HUDEP-2 (cell line): Measurements from ENCODE around the gene TMEM54.

Experiments used
- DNase-seq, 76 experiments: peaks; one replicate each; lab custom pipeline; 2025; ENCODE audit not compliant: unreplicated experiment in 76 of 76; lab: John Stamatoyannopoulos, UW

The TMEM54 gene, protein sequence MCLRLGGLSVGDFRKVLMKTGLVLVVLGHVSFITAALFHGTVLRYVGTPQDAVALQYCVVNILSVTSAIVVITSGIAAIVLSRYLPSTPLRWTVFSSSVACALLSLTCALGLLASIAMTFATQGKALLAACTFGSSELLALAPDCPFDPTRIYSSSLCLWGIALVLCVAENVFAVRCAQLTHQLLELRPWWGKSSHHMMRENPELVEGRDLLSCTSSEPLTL

DNA sequence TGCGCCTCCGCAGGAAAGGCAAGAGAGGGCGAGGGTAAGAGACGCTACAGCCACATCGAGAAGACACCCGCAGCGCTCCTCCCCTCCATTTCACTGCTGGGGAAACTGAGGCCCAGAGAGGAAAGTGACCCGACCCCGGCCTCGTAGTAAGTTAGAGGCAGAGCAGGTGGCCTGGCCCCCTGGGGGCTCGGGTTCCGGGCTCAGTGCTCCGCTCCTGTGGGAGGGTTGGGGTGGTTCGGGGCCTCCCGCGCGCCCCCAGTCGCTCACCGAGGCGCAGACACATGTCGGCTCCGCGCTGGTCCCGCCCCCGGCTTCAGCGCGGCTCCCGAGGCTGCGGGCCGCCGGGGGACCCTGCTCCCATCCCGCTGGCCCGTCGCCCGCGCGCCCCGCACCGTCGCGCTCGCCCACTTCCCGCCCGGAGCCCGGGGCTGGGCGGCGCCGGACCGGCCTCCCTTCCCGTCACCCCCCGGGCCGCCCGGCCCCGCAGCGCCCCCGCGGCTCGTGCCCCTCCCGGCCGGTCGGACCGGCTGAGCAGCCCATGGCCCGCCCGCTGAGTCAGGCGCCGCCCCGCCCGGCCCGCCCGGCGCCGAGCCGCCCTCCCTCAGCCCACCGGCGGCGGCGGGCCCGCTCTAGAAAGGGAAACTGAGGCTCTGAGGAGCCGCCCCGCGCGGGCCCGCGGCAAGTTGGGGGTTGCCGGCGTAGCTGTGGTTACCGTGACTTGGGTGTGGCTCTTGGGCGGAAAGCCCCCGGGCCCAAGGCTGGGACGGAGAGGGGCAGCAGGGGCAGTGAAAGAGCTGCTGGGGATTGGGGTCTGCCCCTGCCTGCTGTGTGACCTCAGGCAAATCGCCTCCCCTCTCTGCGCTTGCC lies at the start of gene TMEM54:
Gene TMEM54 (minus strand): TSS at position 434 of the 867 bp plus-strand sequence. CDS start 151 bp downstream, at position 283.
- peak in 1 of 76 experiments; percentile 33 for DNase-seq

DNA sequence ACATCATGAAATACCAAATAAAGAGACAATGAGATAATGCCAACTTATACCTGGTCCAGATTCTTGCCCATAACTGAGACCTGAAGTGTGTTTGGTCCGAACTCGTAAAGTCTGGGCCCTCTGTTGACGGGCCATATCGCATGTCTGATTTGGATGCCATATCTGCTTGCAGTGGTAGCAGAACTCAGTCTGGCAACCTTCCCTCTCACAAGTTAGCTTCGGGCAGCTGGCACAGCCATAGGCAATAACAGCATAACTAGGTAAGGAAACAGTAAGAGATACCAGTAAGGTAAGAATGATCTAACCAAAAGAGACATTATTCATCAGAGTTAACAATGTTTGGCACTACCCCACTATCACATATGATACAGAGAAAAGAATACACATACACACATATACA lies 48.3 kb upstream of the TMEM54 start:
- no peak for DNase-seq

DNA sequence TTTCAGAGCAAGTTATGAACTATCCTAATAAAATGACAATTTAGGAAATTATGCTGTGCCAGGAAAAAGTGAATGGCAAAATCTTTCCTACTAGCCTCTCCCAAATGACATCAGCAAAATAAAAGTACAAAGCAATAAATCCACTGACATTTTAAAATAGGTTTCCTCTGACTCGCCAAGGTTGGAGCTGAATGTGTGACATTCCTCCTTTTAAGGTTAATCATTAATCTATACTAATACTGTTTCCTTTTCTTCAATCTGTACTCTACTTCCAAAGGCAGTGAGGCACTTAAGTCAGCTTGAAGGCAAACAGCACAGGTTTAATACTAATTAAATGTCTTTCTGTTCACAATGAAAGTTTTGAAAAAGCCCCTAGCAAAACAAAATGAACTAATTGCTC lies 47.7 kb upstream of the TMEM54 start:
- DNase-seq, result no peak

DNA sequence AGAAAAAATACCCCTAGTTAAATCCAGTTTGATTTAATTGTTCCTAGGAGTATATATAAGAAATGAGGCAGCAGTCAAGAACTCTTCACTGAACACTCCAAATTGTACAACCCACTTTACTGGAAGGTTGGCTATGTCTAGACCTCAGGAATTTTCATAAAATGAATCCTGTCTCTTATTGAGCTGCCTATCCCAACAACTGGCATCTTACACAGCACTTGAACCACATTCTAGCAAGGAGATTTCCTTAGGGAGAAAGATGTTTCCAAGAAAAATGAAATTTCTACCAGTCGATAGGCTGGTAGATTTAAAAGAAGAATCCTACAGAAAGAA lies 47.2 kb upstream of the TMEM54 start:
- no peak for DNase-seq

DNA sequence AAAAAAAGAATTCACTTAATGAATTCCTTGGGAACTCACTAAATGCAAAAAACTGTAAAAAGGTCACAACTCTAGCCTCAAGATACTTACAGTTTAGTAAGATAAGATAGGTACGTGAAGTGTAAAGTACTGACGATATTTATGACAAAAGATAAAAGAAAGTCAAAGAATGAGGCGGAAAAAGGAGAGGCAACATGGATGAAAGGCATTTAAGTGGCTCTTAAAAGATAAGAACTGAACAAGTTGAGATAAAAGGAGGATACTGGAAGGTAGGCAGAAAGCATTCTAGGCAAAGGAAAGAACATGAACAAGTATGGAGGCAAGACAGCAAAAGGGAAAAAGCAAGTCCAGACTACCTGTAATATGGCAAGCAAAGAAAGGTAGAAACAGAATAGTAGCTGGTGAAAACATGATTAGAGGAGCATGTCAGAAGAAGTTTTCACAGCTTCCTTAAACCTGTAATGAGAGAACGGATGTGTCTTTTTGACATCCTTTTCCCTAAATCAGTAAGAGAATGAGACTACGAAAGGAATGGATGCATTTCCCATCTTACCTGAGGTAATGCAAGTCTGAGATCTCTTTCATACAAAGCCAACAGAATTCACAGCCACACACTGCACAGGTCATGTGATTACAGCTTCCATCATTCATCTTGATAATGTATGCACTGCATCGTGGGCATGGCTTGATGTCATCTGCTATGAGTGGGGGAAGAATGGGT lies 46.6 kb upstream of the TMEM54 start:
- DNase-seq, result no peak

DNA sequence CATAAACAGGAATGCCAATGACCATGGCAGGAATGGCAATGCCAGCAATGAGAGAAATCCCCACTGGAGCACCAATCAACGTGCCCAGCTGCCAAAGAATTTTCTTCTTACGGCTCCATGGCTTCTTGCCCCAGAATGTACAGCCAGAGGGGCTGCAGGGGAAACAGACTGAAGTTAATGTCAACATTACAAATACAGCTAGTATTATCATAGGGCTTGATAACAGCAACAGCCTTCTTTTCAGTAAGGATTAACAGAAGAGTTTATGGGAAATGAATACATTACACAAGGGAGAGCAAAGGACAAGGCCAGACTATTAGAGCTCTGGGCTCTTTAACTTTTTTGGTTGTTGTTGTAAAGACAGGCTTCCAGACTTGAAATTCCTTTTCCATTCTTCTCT lies 45.2 kb upstream of the TMEM54 start:
- DNase-seq, result no peak

DNA sequence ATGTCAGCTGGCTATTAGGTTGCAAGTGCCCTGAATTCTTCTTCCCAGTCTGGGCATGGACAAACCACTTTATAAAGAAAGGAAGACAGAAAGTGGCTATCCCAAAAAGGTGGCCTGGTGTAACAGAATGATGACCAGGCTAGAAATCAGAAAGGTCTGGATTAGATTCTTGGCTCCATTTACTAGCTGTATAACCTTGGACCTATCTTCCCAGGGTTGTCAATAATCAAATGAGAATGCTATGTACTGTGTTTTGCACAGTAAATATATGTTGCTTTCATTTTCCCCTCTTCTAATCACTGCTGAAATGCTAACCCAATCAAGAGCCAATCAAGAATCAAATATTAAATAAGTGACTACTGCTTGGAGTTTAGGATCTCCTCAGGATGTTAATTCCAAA lies 43.0 kb upstream of the TMEM54 start:
- DNase-seq, result no peak

DNA sequence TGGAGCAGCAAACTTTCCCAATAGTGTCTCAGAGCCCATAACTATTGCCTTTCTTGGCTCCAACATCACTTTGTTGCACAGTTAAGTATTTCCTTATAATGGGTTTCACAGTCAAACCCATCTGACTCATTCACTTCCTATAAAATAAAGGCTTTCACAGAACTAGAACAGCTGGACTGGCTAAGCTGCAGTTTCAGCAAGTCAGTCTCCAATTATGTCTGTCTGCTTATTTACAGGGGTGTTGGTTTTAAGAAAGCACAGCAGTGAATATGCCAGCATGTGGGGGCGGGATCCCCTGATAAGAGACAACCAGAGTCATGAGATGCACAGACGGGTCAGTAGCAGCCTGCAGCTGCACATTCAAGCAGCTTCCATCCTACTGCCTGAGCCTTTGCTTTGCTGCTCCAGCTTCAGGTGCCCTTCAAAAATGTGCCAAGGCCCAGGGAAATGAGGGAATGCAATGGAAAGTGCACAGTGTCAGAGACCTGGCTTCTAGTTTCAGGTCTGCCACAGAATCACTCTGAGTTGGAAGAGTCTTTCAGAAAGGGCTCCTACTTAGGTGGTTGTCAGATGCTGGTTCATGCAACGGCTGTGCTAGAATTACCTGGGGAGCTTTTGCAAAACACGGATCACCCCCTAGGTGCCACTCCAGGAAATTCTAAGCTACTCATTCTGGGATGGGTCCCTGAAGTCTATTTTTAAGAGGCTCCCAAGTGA lies 38.6 kb upstream of the TMEM54 start:
- peak in 68 of 76 experiments; percentile 11 to 73 (median 56) for DNase-seq

DNA sequence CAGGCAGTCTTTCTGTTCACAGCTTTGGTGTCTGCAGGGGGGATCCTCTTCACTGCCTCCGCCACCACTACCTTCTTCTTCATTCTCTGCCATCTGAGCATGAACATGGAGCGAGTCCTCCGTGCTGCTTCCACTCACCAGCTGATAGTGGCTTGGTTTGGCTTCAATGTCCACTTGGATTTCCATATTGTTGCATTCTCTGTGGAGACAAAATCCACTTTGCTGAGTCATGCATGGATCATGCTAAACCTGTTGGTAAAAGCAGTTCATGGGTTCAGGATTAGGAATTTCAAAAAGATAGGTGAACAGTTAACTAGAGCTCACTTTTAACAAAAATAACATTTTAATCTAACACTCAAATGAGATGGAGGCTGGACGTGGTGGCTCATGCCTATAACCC lies 35.9 kb upstream of the TMEM54 start:
- DNase-seq, result no peak

DNA sequence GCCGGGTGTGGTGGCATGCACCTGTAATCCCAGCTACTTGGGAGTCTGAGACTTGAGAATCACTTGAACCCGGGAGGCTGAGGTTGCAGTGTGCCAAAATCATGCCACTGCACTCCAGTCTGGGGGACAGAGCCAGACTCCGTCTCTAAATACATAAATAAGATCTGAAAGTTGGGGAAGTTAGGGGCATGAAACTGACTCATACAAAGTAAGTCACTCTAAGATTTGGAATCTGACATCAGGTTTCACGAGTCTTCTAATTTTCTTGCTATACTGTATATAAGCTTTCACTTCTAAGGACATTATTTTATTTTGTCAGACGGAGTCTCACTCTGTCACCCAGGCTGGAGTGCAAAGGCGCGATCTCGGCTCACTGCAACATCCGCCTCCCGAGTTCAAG lies 33.3 kb upstream of the TMEM54 start:
- DNase-seq, result no peak

DNA sequence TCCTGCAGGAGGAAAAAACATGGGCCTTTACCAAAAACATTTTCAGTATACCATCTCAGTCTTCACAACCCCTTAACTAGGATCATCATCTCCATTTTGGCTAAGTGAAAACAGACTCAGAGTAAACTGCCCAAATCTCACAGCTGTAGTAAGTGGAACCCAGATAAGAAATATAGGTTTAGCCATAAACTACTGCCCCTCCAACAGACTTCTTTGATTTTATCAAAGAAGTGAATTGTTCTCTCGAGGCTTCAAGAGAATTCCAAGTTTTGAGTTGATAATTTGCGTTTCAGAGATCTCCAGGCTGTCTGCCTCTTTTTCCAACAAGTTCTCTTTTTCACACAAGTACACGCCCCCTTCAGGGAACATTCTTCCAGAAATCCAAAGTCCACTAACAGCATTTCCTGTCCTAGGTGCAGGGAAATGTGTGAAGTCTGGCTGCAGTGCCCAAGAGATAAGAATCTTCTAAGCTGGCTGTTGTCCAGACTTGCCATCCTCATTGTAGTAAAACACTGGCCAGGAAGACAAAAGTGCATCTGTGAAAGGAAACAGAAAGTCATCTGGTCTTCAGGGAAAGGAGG lies 32.6 kb upstream of the TMEM54 start:
- DNase-seq, result peak in 10 of 76 experiments; percentile 5 to 25 (median 14)

DNA sequence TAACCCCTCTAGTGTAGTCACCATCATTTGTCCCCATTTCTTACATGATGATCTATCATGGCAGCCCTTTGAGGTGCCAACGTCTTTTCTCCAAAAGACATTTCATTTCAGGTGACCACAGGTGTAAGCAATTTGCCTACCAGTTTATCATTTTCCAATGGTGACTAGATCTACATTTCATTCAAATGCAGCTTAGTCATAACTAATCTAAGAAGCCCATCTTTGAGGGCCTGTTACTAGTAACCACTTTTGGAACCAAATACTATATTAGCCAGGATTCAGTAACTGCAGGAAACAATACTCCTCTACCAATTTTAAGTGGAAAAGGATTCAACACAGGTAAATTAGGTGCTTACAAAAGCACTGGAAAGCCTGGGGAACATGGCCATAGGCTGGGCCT lies 30.6 kb upstream of the TMEM54 start:
- DNase-seq, result no peak

DNA sequence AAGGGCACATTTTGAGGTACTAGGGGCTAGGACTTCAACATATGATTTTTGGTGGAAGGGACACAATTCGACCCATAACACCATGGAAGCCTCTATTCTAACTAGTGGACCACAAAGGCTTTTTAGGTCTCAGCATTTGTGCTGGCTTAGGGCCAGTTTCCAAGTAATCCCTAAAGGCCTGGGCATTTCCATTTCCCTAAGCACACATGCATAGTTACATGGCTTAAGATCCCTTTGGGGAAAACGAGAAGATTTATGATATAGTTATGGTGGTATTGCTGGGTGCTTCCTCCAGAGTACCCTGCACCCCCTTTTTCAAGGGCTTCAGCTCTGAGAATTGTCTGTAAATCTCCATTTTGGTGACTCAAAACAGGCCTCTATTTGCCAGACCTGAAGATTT lies 28.2 kb upstream of the TMEM54 start:
- DNase-seq, result no peak

DNA sequence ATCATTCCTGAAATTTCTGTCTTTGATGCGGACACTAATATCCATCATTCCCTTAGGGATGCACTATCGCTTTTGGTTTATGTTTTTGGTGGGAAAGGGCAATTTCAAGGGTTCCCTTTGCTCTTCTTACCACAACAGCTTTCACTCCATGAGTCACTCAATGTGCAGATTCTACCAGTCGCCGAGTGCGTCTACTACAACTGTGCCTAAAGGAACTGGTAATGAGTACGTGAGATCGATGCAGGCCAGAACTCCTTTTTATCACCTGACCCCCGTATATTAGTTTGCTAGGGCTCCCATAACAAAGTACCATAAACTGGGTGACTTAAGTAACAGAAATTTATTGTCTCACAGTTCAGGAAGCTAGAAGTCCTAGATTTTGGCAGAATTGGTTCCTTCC lies 27.5 kb upstream of the TMEM54 start:
- DNase-seq, result no peak

DNA sequence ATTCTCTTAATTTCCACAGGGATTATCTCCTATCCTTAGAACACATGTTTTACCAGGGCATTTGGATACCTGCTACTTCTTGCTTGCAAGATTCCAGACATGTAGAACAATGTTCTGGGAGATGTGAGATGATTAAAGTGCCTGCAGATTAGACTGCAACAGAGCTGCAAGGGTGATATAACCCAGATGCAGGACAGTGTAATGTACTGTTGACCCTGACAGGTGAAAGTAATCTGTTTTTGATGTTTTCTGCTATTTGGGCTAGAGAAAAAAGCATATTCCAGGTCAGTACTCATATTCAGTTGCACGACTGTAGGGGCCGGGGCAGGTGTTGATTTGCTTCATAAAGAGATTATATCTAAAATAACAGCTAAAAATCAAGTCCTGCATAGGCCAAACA lies 27.1 kb upstream of the TMEM54 start:
- DNase-seq, result no peak

DNA sequence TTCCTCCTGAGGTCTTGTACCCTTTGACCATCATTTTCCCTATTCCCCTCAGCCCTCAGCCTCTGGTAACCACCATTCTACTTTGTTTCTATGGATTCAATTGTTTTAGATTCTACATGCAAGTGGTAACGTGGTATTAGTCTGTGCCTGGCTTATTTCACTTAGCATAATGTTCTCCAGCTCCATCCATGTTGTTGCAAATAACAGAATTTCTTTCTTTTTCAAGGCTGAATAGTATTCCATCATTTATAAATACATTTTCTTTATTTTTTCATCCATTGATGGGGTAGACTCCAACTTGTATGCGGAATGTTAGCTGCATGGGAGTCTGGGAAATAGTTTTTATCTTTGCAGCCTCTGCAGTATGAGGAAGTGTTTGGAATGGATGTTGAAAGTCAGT lies 26.3 kb upstream of the TMEM54 start:
- DNase-seq, result no peak

DNA sequence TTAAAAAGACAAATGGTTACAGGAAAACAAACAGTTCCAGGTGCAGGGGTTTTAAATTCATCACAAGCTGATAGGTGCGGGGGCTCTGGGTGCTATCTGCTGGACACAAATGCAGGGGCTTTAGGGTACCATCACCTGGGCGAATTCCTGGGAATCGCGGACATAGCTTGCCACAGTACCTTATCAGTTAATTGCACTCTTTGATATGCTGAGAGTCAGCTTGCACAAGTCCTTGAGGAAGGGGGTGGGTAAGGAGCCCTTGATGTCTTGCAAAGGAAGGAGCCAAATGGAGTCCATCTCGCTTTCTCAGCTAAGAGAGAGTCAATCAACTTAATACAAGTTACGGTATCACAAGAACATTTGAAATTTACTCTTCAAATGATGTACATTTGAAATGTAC lies 25.4 kb upstream of the TMEM54 start:
- DNase-seq, result no peak

DNA sequence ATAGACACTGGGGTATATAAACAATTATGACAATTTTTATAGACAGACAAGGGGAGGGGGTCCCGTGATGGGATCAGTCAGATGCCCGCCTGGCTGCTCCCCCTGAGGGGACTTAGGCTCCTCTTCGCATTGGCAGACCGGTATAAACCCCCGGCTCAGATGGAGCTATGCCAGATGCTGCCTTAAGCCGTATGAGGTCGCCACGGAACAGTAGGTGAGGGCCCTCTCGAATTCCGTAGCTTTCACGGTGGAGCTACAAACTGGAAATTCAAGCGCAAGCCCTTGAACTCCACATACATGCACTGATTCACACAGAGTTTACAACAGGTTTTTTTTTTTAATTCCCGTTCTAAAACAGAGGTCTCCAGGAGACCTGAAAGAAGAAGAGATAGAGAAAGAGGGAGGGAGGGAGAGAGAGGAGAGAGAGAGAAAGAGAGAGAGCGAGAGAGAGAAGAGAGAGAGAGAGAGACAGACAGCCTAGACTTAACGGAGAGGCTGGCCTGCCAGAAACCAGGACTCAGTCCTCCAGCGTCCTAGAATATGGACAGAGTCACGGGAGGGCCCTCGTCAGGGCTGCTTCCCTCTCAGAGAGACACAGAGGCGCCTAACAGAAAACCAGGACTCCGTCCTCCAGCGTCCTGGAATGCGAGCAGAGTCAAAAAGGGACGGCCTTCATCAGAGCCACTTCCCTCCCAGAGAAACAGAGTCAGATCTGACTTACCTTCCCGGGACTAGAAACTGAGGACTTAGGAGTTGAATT lies 24.4 kb upstream of the TMEM54 start:
- no peak for DNase-seq

DNA sequence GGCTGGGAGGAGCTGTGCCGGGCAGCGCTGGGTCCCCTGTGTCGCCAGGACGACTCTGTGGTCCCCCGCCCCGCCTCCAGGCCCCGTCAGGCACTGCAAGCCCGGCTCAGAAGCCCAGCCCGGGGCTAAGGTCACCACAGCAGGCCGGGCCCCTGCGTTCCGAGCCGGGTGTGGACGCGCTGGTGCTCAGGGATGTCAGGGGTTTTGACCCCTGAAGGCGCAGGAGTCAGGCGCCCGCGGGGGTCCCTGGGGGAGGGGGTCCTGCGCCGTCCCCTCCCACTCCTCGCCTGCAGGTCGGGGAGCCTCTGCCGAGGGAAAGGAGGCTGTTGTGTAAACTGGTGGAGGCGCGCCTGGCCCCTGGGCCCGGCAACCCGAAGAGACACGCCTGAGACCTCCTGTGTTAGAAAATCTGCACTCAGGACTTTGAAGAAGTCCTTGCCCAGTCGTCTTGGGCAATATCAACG lies 23.7 kb upstream of the TMEM54 start:
- no peak for DNase-seq

DNA sequence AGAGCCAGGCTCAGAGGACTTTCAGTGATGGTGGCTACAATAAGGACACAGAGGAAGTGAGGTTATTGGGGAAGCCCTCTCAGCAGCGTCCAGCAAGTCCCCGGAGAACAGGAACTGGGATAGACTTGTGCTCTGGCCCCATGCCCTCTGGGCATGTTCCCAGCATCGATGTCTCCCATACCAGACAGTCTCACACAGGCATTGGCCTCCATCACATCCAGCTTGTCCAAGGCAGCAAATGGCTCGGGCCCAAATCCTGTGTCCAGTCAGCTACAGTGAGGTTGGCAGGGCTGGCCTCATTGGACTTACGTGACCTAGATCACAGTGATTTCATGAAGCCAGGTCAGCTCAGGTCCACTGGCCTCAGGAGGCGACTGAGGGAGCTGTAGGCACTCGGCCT lies 19.6 kb upstream of the TMEM54 start:
- DNase-seq, result no peak
